Measurements from ENCODE around the gene L3MBTL1.

Gene L3MBTL1

GRCh38 chr20:43590036-43590391 lies 82.5 kb downstream of the L3MBTL1 start:
- no peak for DNase-seq (ENCODE audit: low read depth)

- DNase-seq (ENCODE audit: low read depth), result peak; percentile 79
Observed at GRCh38 chr20:43590392-43591303, 83.2 kb downstream of the L3MBTL1 start, which contains the start of gene IFT52. Gene IFT52 (plus strand): TSS chr20:43590937. CDS start chr20:43594699, 3,762 bp downstream.
